Large intestine (tissue), 3 donors: ENCODE measurements around the gene SOX15. TPM values are rescaled to one million over a fixed set of nuclear protein-coding genes. Genes with fewer than 3 reads are reported as not detected.
"Not testable (repeated sequence)": the region's sequence is repeated elsewhere in the genome, so short reads cannot be mapped to it uniquely, and the experiment has no call there.

Experiments used
- DNase-seq, 2 donors: peaks; one replicate each; pipeline versions ENCODE4 v3.0.0 to v3.0.0-alpha.2; 2013
- H3K27ac ChIP-seq: one replicate; pipeline ENCODE4 v1.5.1; 2013; ENCODE audit warnings: low read length
- H3K27me3 ChIP-seq: 2 replicates; pipeline ENCODE4 v1.6.1; 2013; ENCODE audit warnings: low read length; ENCODE audit not compliant: control insufficient read depth, insufficient read depth
- H3K36me3 ChIP-seq: 2 replicates; pipeline ENCODE4 v1.6.1; 2013; ENCODE audit warnings: low read length; ENCODE audit not compliant: control insufficient read depth, insufficient read depth
- H3K4me1 ChIP-seq: one replicate; pipeline ENCODE4 v1.6.1; 2013; ENCODE audit warnings: low read length; ENCODE audit not compliant: control insufficient read depth, insufficient read depth
- H3K4me3 ChIP-seq: one replicate; pipeline ENCODE4 v1.5.1; 2013; ENCODE audit warnings: low read length
- H3K9me3 ChIP-seq: one replicate; pipeline ENCODE4 v1.6.1; 2013; ENCODE audit warnings: mild to moderate bottlenecking, low read depth, low read length, moderate library complexity; ENCODE audit not compliant: control insufficient read depth
- WGBS: methylation state at CpG from one replicate; pipeline ENCODE4 v1.1.5; 2013; ENCODE audit warnings: low lambda C conversion rate; ENCODE audit not compliant: insufficient coverage; 5-methylcytosine and 5-hydroxymethylcytosine counted together
- polyA plus RNA-seq: library from polyadenylated mRNA; unstranded; fragments of 120-200 nt; gene quantifications from one replicate; pipeline ENCODE4 v1.2.1, GENCODE V29; 2013

Gene SOX15
- polyA plus RNA-seq, 1 donor, result 2.0 TPM

DNA sequence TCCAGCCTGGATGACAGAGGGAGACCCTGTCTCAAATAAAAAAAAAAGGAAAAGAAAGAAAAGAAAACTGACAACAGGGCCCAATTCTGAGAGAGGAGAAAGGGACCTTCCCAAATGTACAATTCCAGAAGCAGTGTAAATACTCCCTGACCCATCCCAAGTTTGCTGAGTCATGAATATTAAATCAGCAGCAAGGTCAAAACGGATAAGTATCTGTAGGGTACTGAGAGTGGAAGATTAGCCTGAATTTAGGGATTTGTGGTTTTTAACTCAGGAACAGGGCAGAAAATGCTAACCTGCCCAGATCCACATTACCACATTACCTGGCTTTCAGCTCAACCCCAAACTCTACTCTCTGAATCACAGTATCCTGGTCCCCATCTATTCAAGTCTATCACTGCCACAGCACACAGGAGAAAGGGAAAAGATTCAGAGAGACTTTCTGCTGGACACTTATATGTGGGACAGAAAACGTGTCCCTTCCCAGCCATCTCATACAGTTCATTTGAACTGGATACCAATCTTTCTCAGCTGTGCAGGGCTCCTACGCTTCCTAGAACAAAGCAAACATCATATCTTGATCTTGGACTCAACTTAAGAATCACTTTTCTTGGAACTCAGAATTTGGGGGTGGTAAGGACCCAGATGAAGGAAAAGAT lies 21.9 kb upstream of the SOX15 start:
- H3K27ac ChIP-seq, result no peak overlapping the region
- no CpG with 5 or more reads among the region's 3 CpGs for WGBS
- no peaks in the 10 kb centered on the region for H3K9me3 ChIP-seq
- no peak overlapping the region for H3K4me3 ChIP-seq
- peaks cover 9% of the 10 kb centered on the region for H3K36me3 ChIP-seq
- H3K27me3 ChIP-seq, result no peaks in the 10 kb centered on the region
- DNase-seq, result no peak
- peaks cover 15% of the 10 kb centered on the region for H3K4me1 ChIP-seq

DNA sequence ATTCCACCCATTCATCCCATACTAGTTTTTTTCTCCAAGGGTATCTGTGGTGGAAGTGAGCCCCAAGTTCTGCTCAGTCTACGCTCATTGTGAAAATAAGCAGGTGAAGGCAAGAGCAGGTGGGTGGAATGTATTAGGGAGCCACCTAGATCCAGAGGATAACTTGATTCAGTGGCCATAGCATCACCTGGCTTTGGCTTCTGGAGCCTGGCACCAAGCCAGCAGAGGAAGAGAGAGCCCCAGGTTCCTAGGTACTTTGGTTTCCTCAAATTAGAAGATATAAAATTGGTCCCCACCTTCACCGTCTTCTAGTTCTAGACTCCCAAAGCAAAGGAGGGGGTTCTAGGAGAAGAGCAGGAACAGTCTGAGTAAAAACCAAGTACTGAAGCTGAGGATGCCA lies 20.7 kb upstream of the SOX15 start:
- Histone ChIP-seq H3K9me3 (no peaks in the 10 kb centered on the region), H3K4me3 (no peak overlapping the region), H3K36me3 (peaks cover 16% of the 10 kb centered on the region), H3K27ac (no peak overlapping the region), H3K27me3 (no peaks in the 10 kb centered on the region), H3K4me1 (peaks cover 15% of the 10 kb centered on the region)
- no CpG with 5 or more reads among the region's 2 CpGs for WGBS
- no peak for DNase-seq

DNA sequence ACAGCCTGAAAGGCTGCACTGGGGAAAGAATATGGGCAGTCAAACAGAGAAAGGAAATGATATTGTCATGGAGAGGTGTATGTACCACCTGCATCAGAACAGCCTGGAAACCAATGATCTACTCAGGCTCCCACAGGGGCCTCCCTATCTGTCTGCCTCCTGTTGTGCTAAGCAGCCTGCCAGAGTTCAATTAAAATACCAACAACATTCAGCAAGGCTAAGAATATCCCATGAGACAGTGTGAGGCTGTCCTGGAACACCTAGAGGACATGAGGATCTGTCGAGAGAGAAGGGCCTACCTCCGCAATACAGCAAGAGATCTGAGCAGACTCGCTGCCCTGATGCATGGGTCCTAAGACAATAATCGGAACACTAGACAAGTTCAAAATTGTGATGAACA lies 16.4 kb upstream of the SOX15 start:
- DNase-seq, result no peak
- H3K4me1 ChIP-seq, result no peaks in the 10 kb centered on the region
- H3K36me3 ChIP-seq, result peaks cover 48% of the 10 kb centered on the region
- H3K27ac ChIP-seq, result no peak overlapping the region
- H3K27me3 ChIP-seq, result no peaks in the 10 kb centered on the region
- WGBS, result 100% methylated on average over 3 of the region's 4 CpGs
- H3K4me3 ChIP-seq, result no peak overlapping the region
- H3K9me3 ChIP-seq, result no peaks in the 10 kb centered on the region

DNA sequence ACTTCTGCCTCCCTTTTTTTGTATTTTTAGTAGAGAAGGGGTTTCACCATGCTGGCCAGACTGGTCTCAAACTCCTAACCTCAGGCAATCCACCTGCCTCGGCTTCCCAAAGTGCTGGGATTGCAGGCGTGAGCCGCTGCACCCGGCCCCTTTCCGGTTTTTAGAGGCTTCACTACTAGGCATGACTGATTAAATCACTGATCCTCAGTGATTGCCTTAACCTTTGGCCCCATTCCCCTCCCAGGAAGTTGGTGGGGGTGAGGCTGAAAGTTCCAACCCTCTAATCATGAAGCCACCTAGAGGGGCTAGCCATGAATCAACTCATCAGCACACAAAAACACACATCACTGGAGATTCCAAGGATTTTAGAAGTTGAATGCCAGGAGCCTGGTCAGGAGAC lies 7.7 kb upstream of the SOX15 start:
- H3K9me3 ChIP-seq, H3K27ac ChIP-seq, H3K4me1 ChIP-seq, H3K27me3 ChIP-seq, H3K4me3 ChIP-seq, DNase-seq: not testable (repeated sequence)
- H3K36me3 ChIP-seq, result peaks cover 78% of the 10 kb centered on the region
- WGBS, result no CpG with 5 or more reads among the region's 5 CpGs

DNA sequence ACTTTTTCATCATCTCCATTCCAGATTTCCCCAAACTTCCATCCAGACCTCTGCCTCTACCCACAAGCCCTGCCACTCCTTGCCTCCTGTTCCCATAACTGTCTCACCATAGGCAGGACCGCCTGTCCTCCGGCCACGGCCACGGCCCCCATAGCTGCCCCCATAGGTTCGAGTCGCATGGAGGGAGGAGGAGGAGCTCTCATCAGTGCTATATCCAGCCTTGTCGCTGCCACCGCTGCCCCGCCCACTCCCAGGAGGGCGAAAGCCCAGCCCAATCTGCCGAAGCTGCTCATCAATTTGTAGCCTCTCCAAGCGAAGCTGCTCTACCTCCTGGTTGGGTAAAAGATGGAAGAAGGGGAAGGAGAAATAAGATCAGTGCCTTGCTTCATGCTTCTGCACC lies 3.4 kb upstream of the SOX15 start:
- peaks cover 13% of the 10 kb centered on the region for H3K4me1 ChIP-seq
- H3K27me3 ChIP-seq, result no peaks in the 10 kb centered on the region
- H3K36me3 ChIP-seq, result peaks cover 75% of the 10 kb centered on the region
- no peak overlapping the region for H3K4me3 ChIP-seq
- no peak for DNase-seq
- H3K9me3 ChIP-seq, result no peaks in the 10 kb centered on the region
- no CpG with 5 or more reads among the region's 12 CpGs for WGBS
- no peak overlapping the region for H3K27ac ChIP-seq

DNA sequence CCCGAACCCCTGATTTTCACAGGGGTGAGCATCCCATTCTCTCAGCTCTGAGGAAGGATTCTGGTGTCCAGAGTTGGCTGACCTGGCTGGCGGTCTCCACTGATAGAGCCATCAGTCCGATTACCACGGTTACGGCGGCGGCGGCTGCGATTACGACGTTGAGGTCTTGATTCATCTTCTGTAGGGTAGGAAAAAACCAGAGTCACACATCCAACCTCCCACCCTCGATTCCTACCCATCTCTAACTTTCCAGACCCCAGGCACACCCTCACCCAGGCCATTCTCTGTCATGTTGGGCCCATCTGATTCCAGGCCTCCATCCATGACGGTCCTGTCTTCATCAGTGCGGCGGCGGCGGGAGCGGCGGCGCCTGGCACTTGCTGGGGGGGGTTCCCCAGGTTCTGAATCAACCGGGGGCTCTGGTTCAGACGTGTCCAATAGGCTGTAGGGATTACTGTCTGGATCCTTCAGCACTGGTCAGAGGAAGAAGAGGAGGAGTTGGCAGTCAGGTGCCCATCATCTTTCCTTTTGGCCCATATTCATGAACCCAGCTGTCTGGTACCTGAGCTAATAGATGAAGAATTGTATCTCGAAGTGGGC lies 2.6 kb upstream of the SOX15 start:
- peaks cover 13% of the 10 kb centered on the region for H3K4me1 ChIP-seq
- 98% methylated on average over 8 of the region's 23 CpGs for WGBS

DNA sequence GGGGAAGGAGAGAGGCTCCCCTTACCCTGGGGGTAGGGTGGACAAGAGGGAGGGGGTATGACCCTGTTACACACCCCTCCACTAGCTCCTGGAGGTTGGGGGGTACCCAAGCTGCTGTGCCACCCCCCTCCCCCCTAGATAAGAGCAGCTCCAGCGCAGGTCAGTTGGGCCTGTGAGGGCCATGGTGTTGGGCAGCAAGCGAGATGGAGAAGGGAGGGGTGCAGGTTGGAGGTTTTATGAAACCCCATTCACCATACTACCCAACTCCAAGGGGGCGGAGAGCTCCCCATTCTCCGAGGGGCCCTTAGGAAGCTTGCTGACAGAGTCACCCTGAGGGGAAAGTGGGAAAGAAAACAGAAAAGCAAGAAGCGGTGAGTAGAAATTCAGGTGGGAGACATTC lies 1.7 kb upstream of the SOX15 start:
- H3K4me1 ChIP-seq, result peaks cover 8% of the 10 kb centered on the region
- no peak for DNase-seq
- H3K9me3 ChIP-seq, result no peaks in the 10 kb centered on the region
- no peak overlapping the region for H3K27ac ChIP-seq
- no peak overlapping the region for H3K4me3 ChIP-seq
- H3K27me3 ChIP-seq, result no peaks in the 10 kb centered on the region
- no CpG with 5 or more reads among the region's 5 CpGs for WGBS
- peaks cover 82% of the 10 kb centered on the region for H3K36me3 ChIP-seq

More for the DNA sequence above, 2.6 kb upstream of the SOX15 start:
- Histone ChIP-seq H3K4me3 (no peak overlapping the region), H3K36me3 (peaks cover 81% of the 10 kb centered on the region), H3K9me3 (no peaks in the 10 kb centered on the region), H3K27ac (no peak overlapping the region), H3K27me3 (no peaks in the 10 kb centered on the region)
- no peak for DNase-seq

DNA sequence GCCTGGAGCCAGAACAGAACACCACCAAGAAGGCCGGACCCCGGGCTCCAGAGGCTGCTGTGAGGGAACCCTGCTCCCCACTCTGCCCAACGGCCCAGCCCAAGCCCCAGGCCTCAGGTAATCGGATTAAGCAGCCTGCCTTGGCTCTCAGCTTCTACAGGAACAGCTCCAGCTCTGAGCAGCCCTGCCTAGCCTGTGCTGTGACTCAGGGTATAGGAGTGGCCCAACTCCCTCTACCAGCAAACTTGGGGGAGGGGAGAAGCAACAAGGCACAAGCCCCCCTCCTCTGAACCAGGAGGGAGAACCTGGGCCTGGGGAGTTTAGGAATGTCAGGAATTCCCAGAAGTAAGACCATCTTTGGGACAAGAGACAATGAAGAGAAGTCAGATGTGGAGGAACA lies 849 bp upstream of the SOX15 start:
- H3K4me1 ChIP-seq, result peaks cover 8% of the 10 kb centered on the region
- no peak overlapping the region for H3K4me3 ChIP-seq
- no peaks in the 10 kb centered on the region for H3K9me3 ChIP-seq
- H3K27me3 ChIP-seq, result no peaks in the 10 kb centered on the region
- no peak for DNase-seq
- H3K27ac ChIP-seq, result no peak overlapping the region
- WGBS, result no CpG with 5 or more reads among the region's 4 CpGs
- peaks cover 78% of the 10 kb centered on the region for H3K36me3 ChIP-seq

DNA sequence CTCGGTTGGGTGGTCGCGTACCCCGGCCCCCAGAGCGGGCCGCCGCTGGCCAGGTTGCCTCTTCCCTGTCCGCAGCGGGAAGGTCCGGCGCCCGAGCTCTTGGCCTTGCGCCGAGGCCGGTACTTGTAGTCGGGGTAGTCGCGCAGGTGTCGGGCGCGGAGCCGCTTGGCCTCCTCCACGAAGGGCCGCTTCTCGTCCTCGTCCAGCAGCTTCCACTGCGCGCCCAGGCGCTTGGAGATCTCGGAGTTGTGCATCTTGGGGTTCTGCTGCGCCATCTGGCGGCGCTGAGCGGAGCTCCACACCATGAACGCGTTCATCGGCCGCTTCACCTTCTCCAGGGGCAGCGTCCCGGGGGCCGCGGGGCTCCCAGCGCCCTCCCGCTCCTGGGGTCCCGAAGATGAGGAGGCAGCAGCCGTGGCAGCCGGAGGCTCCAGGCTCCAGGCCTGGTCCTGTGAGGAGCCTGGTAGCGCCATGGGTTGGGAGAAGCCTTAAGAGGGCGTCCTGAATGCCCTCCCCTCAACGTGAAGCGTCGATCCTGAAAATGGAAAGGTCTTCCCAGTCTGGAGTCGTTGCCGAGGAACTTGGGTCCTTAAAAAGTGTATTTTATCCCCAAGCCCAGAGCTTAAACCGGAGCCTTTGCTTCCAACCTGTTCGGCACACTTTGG lies 558 bp downstream of the SOX15 start:
- no CpG with 5 or more reads among the region's 56 CpGs for WGBS
- peaks cover 17% of the 10 kb centered on the region for H3K4me1 ChIP-seq

DNA sequence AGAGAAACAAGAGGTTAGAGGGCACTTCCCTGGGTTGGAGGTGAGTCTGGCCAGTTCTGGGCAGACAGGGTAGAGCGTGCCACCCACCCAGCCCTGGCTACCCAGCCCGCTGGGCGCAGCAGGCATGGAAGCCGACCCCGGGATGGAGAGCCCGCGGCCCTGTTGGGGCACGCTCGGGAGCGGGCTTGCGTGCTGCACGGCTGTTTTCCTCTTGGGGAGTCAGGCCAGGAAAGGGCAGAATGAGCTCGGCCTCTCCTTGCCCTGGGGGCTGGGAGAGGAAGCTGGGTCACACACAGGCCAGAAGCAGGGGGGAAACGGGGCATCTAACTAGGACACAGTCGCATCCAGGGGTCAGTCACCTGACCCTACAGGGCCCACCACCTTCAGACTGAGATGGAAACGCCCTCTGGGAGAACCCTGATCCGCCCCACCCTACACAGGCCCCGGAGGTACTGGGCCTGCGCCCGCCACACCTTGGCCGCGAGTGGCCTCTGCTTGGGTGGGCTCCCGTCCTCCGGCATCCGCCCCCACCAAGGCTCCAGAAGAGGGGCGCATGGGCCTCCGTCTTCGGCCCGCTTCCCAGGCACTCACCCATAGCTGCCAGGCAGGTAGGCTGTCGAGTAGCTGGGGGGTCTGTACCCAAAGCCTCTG lies 1.2 kb downstream of the SOX15 start:
- H3K27ac ChIP-seq, result no peak overlapping the region
- no CpG with 5 or more reads among the region's 30 CpGs for WGBS
- H3K9me3 ChIP-seq, result no peaks in the 10 kb centered on the region
- peaks cover 17% of the 10 kb centered on the region for H3K4me1 ChIP-seq
- H3K4me3 ChIP-seq, result peak overlapping the region; percentile 36
- no peak for DNase-seq
- peaks cover 60% of the 10 kb centered on the region for H3K36me3 ChIP-seq
- no peaks in the 10 kb centered on the region for H3K27me3 ChIP-seq

More for the DNA sequence above, 558 bp downstream of the SOX15 start:
- H3K9me3 ChIP-seq, result no peaks in the 10 kb centered on the region
- peaks cover 66% of the 10 kb centered on the region for H3K36me3 ChIP-seq
- H3K4me3 ChIP-seq, result peak overlapping the region; percentile 36
- H3K27ac ChIP-seq, result no peak overlapping the region
- peak; percentile 76 to 83 for DNase-seq
- no peaks in the 10 kb centered on the region for H3K27me3 ChIP-seq
